Measurements from ENCODE around the gene NIPAL4.

NIPAL4 gene

DNA sequence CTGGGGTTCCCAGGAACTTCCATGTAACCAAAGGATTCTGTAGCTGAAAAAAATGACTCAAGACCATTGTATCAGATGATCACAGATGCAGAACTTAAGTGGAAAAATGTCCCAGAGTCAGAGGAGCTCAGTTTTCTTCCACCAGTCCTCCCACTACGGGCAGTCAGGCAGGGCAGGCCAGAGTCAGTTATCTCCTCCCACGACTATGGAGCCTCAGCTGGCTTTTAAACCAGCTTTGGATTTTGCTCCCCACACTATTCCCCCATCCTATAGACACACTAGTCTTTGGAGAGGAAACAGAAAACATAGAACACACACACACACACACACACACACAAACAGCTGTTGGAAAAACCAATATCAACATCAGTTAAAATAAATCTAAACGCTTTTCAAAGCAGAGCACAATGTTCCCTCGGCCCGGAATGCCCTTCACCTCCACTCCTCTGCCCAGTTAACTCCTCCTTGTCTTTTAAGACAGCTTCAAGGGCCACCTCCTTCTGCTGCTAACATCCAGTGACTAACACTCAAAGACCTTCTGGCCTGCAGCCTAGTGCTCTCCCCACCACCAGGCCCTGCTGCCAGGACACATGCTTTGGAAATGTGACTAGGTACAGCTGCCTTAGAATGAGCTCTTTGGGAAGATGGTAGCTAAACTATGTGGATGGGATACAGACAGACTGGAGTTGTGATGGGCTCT, 56.8 kb downstream of the NIPAL4 start:
- DNase-seq (ENCODE audit: low read depth in 2 of 2) = no peak

DNA sequence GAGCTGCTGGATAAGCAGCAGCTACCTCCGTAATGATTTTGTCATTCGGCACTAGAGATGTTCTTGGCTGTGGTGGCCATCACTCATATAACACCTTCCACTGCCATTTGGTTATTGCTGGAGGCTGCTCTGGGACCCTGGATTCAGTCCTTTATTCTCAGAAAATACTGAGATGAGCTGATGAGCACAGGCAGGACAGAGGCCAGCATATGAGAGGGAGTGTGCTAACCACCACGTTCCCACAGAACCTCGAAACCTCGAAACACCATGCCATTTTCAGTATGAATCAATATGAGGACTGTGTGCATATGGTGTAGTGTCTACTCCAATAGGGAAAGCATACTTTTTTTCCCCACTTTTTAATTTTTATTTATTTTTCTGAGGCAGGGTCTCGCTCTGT, 59.0 kb downstream of the NIPAL4 start:
- DNase-seq (ENCODE audit: low read depth in 2 of 2) = no peak

DNA sequence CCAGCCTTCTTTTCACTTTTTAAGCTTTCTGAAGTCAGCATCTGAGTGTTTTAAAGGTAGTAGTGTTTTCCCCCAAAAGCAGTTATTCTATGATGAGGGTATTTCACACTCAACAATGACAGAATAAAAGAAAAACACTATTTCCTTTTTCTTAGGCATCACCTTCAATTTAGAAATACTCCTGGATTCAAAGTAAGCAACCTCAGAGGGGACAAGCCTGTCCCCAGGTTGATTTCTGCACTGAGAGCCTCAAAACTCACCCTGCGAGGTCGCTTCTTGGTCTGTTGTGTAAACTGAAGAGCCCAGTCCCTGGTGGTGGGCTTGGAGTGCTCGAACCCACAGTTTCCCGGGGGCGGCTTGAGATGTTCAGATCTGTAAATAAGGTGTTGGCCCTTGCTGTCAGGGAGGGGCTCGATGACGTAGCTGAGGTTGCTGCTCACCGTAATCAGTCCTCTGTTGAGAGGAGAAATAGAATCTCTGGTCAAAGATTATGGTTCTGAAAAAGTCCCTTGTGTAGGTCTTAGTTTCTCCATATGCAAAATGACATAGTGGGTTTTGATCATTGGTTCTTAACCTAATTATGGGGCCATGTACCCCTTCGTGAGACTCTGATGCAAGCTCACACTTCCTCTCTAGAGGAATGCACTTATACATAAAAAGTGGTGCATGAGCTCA, 59.7 kb downstream of the NIPAL4 start:
- no peak for DNase-seq (ENCODE audit: low read depth in 2 of 2)

DNA sequence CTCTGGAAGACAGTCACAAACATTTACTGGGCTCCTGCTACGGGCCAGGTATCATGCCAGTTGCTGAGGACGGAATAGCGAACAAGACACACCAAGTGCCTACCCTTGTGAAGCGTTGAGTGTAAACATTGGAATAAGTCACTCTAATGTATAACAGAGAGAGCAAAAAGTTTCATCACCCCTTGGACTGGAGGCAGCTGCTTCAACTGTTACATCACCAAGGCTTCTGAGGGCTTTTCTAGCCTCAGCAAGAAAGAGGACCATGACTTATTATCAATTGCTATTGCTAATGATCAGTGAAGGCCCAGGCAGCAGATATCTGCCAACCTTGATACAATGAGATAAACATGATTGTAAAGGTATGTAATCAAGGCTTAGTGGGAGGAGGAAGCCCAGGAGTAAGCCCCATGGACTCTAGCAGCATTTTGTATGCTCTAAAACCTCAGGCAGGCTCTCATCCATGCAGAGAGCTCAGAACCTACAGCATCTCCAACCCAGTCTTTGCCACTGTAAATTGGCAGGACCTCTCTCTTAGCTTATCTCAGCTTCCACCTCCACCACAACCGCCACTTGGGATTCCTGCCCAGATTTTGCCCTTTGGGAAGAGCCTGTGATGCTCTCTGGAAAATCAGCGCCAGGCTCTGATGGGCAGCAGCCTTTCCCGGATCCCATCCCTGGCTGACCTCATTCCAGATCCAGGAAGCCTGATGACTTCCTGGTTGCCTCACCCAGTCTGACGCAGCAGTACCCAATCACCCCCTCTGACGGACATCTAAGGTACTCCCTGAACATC, 61.1 kb downstream of the NIPAL4 start:
- no peak for DNase-seq (ENCODE audit: low read depth in 2 of 2)

DNA sequence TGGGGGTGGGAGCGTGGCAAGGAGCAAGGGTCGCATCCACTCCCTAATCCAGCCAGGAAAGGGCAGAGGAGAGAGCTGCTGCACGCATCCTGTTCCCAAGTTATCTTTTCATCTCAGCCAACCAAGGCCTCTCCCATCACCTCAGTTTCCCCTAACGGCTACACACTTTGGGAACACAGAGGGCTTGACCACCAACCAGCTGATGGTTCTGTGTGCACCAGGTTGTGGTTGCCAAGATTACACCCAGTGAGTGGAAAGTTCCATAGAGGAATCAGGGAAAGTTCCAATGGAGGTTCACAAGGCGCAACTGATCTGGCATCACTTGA, 61.7 kb downstream of the NIPAL4 start:
- DNase-seq (ENCODE audit: low read depth in 2 of 2) = no peak

DNA sequence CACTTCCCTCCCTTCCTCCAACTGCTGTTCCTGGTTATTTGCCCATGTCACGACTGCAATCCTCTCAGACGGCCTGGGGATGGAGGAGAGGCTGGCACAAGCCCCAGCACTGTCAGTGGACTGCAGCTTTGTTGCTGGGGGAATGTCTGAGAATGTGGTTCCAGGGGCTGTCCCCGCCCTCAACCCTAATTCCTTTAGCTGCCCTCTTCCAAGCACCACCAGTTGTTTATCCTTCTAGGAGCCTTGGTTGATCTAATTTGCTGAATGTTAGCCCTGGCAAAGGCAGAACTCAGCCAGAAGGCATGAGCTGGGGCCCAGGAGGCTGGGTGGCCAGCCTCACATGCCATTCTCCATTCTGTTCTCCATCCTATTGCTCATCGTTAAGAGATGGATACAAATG, 64.0 kb downstream of the NIPAL4 start:
- no peak for DNase-seq (ENCODE audit: low read depth in 2 of 2)
